HG03354 (cell line): ENCODE results near the gene ZNF385A.
"Not testable (repeated sequence)": the region's sequence is repeated elsewhere in the genome, so short reads cannot be mapped to it uniquely, and the experiment has no call there.

Experiments used
- ATAC-seq: cut with Tn5 transposase; IDR thresholded peaks from one replicate; pipeline ENCODE4 v1.9.1; 2021; ENCODE audit warnings: mild to moderate bottlenecking; ENCODE audit not compliant: unreplicated experiment, poor library complexity, severe bottlenecking

The ZNF385A gene

GRCh38 chr12:54337854-54338650 is 46.5 kb downstream of the ZNF385A start:
- ATAC-seq: no peak

- ATAC-seq: no peak
Measured at GRCh38 chr12:54337280-54337842, 47.2 kb downstream of the ZNF385A start.

GRCh38 chr12:54333420-54334034 is 51.0 kb downstream of the ZNF385A start:
- no peak for ATAC-seq

- ATAC-seq: no peak
Measured at GRCh38 chr12:54331461-54331860, 53.1 kb downstream of the ZNF385A start.

- no peak for ATAC-seq
Measured at GRCh38 chr12:54330442-54330841, 54.1 kb downstream of the ZNF385A start.

- ATAC-seq: no peak
Measured at GRCh38 chr12:54329759-54330158, 54.8 kb downstream of the ZNF385A start.

- ATAC-seq: no peak
Measured at GRCh38 chr12:54328595-54329337, 55.8 kb downstream of the ZNF385A start.

GRCh38 chr12:54325442-54326109 is 59.0 kb downstream of the ZNF385A start:
- ATAC-seq: not testable (repeated sequence)

- peak; percentile 99 for ATAC-seq
Measured at GRCh38 chr12:54324617-54325441, 59.7 kb downstream of the ZNF385A start, which contains the start of gene COPZ1. COPZ1 (plus strand) TSS chr12:54325131; CDS start chr12:54325164, 33 bp downstream.

- ATAC-seq: no peak
Measured at GRCh38 chr12:54321363-54321762, 63.2 kb downstream of the ZNF385A start.
